ENCODE measurements around the gene SELP. TPM values are rescaled to one million over a fixed set of nuclear protein-coding genes. Genes with fewer than 3 reads are reported as not detected.

Gene SELP
- total and polyA plus RNA-seq, 2 of the 13 experiments (the other 11 are each of a cell fraction or from before 2014, with no cell fraction given), result 0.11 TPM; not detected in 1

DNA sequence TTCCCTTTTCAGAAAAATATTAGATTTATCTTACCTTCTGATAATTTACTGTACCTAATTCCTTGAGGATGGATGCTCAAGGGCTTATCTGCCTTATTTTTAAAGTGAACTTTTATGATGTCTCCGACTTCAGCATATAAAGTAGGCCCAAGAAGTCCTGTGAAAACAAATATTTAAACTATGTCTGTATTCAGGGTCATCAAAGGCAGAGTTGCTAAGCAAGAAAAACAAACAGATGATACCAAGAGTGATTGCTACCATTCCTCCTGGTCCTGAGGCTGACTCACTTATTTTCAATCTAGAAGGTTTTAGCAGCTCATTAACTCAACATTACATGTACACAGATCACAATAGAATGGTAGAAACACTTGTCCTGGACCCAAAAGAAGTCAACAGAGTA is 57.7 kb downstream of the SELP start (continued):
- TF ChIP-seq ZNF713 (CRISPR knock-in tag; IDR thresholded peaks at IDR 0.05) (no peak), ZNF83 (CRISPR knock-in tag; IDR thresholded peaks at IDR 0.05; ENCODE audit: borderline replicate concordance) (no peak), EED (CRISPR knock-in tag; IDR thresholded peaks at IDR 0.05) (no peak), RORA (CRISPR knock-in tag; IDR thresholded peaks at IDR 0.05) (no peak), JUN (CRISPR knock-in tag; IDR thresholded peaks at IDR 0.05) (0 out of 2 replicates have a peak, but pooled peaks have one; percentile 28), ISX (CRISPR knock-in tag; conservative IDR thresholded peaks at IDR 0.05) (no peak), RXRB (CRISPR knock-in tag; IDR thresholded peaks at IDR 0.05; ENCODE audit: borderline replicate concordance) (peak; percentile 75), SPEN (CRISPR knock-in tag; IDR thresholded peaks at IDR 0.05; ENCODE audit: low read depth) (no peak), MBNL3 (CRISPR knock-in tag; conservative IDR thresholded peaks at IDR 0.05) (no peak), ZBTB3 (CRISPR knock-in tag; IDR thresholded peaks at IDR 0.05; ENCODE audit: borderline replicate concordance, low read depth) (no peak), HCFC1 (IDR thresholded peaks at IDR 0.05; ENCODE audit: low read depth, low read length) (no peak), GATAD1 (CRISPR knock-in tag; IDR thresholded peaks at IDR 0.05) (peak; percentile 47; the same call in 1 of the 2 replicates), SP5 (CRISPR knock-in tag; IDR thresholded peaks at IDR 0.05; ENCODE audit: borderline replicate concordance, low read depth) (no peak), KLF12 (CRISPR knock-in tag; IDR thresholded peaks at IDR 0.05; ENCODE audit: borderline replicate concordance) (no peak), ZNF773 (CRISPR knock-in tag; IDR thresholded peaks at IDR 0.05; ENCODE audit: borderline replicate concordance) (no peak), SMC3 (IDR thresholded peaks at IDR 0.05; ENCODE audit: low read length) (no peak), ZNF256 (CRISPR knock-in tag; conservative IDR thresholded peaks at IDR 0.05) (no peak), ZSCAN22 (CRISPR knock-in tag; IDR thresholded peaks at IDR 0.05) (no peak), KDM5A (IDR thresholded peaks at IDR 0.05; ENCODE audit: borderline replicate concordance, low read length) (no peak), TOPORS (CRISPR knock-in tag; IDR thresholded peaks at IDR 0.05) (no peak)
- TF ChIP-seq, protein P1, sequence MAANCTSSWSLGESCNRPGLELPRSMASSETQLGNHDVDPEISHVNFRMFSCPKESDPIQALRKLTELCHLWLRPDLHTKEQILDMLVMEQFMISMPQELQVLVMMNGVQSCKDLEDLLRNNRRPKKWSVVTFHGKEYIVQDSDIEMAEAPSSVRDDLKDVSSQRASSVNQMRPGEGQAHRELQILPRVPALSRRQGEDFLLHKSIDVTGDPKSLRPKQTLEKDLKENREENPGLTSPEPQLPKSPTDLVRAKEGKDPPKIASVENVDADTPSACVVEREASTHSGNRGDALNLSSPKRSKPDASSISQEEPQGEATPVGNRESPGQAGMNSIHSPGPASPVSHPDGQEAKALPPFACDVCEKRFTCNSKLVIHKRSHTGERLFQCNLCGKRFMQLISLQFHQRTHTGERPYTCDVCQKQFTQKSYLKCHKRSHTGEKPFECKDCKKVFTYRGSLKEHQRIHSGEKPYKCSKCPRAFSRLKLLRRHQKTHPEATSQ (CRISPR knock-in tag; IDR thresholded peaks at IDR 0.05; ENCODE audit: borderline replicate concordance), result no peak
- TF ChIP-seq, protein P2, sequence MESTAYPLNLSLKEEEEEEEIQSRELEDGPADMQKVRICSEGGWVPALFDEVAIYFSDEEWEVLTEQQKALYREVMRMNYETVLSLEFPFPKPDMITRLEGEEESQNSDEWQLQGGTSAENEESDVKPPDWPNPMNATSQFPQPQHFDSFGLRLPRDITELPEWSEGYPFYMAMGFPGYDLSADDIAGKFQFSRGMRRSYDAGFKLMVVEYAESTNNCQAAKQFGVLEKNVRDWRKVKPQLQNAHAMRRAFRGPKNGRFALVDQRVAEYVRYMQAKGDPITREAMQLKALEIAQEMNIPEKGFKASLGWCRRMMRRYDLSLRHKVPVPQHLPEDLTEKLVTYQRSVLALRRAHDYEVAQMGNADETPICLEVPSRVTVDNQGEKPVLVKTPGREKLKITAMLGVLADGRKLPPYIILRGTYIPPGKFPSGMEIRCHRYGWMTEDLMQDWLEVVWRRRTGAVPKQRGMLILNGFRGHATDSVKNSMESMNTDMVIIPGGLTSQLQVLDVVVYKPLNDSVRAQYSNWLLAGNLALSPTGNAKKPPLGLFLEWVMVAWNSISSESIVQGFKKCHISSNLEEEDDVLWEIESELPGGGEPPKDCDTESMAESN (CRISPR knock-in tag; conservative IDR thresholded peaks at IDR 0.05), result no peak
- TF ChIP-seq, protein P3, sequence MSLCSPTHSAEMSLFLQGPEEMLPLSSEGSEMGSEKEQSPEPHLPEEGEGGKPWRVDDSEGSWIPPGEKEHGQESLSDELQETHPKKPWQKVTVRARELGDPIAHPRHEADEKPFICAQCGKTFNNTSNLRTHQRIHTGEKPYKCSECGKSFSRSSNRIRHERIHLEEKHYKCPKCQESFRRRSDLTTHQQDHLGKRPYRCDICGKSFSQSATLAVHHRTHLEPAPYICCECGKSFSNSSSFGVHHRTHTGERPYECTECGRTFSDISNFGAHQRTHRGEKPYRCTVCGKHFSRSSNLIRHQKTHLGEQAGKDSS (CRISPR knock-in tag; IDR thresholded peaks at IDR 0.05; ENCODE audit: borderline replicate concordance, low read depth), result no peak
- TF ChIP-seq, protein P4, sequence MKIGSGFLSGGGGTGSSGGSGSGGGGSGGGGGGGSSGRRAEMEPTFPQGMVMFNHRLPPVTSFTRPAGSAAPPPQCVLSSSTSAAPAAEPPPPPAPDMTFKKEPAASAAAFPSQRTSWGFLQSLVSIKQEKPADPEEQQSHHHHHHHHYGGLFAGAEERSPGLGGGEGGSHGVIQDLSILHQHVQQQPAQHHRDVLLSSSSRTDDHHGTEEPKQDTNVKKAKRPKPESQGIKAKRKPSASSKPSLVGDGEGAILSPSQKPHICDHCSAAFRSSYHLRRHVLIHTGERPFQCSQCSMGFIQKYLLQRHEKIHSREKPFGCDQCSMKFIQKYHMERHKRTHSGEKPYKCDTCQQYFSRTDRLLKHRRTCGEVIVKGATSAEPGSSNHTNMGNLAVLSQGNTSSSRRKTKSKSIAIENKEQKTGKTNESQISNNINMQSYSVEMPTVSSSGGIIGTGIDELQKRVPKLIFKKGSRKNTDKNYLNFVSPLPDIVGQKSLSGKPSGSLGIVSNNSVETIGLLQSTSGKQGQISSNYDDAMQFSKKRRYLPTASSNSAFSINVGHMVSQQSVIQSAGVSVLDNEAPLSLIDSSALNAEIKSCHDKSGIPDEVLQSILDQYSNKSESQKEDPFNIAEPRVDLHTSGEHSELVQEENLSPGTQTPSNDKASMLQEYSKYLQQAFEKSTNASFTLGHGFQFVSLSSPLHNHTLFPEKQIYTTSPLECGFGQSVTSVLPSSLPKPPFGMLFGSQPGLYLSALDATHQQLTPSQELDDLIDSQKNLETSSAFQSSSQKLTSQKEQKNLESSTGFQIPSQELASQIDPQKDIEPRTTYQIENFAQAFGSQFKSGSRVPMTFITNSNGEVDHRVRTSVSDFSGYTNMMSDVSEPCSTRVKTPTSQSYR (CRISPR knock-in tag; IDR thresholded peaks at IDR 0.05; ENCODE audit: borderline replicate concordance), result no peak

Measured in HepG2 (cell line).